ENCODE measurements around the gene DNAJB2. TPM values are rescaled to one million over a fixed set of nuclear protein-coding genes. Genes with fewer than 3 reads are reported as not detected.

The DNAJB2 gene
- total RNA-seq, 4 donors from 2014 or later = 44.7 to 77.0 (median 51.1) TPM

DNA sequence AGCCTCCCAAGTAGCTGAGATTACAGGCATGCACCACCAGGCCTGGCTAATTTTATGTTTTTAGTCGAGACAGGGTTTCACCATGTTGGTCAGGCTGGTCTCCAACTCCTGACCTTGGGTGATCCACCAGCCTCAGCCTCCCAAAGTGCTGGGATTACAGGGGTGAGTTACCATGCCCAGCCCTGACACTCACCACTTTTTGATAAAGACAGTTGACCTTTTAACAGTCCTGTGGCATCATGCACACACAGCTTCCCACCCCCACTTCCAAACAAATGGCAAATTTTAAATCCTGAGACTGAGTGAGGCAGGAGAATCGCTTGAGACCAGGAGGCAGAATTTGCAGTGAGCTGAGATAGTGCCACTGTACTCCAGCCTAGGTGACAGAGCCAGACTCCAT lies 6.2 kb upstream of the DNAJB2 start:
- TF ChIP-seq, protein P1, sequence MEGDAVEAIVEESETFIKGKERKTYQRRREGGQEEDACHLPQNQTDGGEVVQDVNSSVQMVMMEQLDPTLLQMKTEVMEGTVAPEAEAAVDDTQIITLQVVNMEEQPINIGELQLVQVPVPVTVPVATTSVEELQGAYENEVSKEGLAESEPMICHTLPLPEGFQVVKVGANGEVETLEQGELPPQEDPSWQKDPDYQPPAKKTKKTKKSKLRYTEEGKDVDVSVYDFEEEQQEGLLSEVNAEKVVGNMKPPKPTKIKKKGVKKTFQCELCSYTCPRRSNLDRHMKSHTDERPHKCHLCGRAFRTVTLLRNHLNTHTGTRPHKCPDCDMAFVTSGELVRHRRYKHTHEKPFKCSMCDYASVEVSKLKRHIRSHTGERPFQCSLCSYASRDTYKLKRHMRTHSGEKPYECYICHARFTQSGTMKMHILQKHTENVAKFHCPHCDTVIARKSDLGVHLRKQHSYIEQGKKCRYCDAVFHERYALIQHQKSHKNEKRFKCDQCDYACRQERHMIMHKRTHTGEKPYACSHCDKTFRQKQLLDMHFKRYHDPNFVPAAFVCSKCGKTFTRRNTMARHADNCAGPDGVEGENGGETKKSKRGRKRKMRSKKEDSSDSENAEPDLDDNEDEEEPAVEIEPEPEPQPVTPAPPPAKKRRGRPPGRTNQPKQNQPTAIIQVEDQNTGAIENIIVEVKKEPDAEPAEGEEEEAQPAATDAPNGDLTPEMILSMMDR (IDR thresholded peaks at IDR 0.05; ENCODE audit: low read depth) = no peak

DNA sequence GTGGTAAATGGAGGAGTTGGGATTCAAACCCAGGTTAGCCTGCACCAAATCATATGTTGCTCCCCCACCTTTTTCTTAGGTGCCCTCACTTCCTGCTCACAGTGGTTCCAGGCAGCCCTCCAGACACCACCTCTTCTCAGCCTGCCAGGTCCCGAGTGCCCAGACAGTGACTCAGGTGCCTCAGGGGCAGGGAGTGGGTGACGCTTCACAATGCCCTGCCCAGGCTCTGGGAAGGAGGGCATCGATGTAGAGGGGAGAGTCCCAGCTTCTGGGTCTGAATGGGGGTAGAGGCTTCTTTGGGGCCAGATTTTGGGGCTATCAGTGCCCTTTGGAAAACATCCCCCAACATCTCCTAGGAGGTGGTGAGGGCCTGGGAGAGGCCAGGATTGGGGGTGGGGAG lies 5.2 kb upstream of the DNAJB2 start:
- TF ChIP-seq, protein P1 (IDR thresholded peaks at IDR 0.05; ENCODE audit: low read depth) = no peak

DNA sequence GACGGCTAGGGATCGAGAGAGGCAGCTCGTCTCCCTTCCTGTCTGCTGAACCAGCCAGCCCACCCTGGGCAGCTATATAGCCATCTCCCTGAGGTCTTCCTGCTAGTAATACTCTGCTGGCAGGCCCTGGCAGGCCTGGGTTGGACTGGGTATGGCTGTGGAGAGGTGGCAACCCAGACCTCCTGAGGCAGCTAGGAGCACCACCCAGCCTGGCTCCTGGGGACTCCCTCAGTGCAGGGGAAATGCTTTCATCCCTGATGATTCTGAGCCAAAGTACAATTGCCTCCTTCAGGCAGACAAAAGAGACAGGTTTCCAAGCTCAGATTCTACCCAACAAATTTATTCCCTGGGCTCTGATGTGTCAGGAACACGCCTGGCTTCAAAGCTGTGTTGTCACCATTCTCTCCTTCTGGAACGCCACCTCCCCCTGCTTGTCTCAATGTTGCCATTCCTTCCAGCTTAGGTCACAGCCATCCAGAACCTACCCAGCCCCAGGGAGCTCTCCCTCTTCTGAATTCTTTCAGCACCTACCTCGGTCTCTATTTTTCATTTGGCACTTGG lies 4.7 kb upstream of the DNAJB2 start:
- TF ChIP-seq, protein P1 (IDR thresholded peaks at IDR 0.05; ENCODE audit: low read depth) = no peak

DNA sequence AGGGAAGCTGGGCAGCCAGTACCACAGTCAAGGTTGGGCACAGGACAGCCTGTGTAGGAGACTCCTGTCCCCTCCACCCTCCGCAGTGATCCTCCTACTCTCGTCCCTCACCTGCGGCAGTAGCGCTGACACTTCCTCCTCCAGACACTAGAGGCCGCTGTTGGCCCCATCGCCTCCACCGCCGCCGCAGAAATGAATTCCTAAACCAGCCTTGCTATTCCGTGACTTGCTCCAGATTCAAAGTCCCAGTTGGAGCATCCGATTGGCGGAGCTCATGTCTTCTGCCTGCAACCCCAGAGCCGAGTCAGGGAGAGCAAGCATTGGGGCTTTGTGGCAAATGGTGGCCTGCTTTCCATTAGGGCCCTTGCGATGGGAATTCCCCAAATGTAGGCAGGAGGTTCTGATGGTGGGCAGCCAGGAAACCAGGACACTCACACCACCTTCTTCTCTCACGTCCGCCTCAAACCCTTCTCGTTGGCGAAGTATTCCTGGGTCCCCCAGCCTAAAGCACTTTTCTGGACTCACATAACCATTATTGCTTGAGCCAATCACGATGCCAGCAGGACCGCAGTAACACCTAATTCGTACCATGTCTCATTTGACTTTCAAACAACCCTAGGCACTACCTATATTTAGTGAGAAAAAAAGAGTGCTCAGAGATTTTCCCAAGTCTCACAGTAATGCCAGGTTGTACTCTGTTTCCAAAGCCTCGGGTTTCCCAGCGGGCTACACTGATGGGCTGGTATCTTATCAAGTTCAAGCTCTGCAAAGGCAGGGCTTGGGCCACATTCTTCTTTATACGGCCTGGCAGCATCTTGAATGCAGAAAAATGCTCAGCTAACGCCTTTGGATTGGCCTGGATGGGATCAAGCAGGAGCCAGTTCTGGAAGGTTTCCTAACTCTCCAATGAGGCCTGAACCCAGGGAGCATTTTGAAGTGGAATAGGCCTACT lies 1.2 kb upstream of the DNAJB2 start:
- TF ChIP-seq, protein P1 (IDR thresholded peaks at IDR 0.05; ENCODE audit: low read depth) = no peak

DNA sequence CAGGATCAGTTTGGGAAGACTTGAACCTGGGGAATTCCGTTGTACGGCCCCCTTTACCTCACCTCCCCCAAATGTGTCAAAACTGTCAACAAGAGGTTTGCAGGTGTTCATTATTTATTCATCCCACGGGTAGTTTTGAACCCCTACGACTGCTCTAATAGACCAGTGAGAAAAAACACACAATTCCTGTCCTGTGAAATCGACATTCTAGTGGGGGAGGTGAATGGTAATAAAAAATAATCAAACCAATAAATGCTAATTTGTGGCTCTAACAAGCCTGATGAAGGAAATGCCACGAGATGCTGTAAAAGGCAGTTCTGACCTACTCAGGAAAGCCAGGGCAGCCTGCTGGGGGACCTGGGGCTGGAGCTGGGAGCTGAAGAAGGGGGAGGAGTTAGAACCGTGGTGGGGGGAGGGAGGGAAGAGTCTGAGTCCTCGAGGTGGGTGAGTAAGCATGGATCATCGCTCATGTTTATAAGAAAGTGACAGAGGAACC lies 463 bp upstream of the DNAJB2 start:
- TF ChIP-seq, protein P1 (IDR thresholded peaks at IDR 0.05; ENCODE audit: low read depth) = no peak

DNA sequence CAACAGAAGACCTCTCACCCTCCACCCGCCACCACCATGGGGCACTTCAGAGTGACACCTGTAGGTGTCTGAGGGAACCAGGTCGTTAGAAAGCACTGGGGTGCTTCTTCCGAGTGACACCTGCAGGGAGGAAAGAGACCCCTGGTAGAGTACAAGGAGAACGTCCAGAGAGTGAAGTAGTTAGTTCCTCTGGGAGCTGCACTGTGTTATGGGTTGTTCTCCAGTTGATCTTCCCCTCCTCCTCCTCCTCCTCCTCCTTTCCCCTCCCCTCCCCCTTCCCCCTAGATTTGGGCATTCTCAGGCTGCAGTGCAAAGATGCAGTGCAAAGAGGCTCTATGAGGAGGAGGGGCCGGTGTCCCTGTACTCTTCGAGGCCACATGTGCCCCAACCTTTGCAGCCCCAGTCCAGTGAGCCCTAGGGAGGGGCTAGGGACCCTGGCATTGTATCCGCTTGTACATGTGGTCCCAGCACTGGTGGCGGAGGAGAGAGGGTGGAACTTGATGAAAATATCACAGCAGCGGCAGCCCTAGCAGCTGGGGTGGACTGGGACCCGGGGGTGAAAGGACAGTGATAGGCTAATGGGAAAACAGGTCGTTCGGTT lies 850 bp downstream of the DNAJB2 start:
- TF ChIP-seq, protein P1 (IDR thresholded peaks at IDR 0.05; ENCODE audit: low read depth) = no peak

DNA sequence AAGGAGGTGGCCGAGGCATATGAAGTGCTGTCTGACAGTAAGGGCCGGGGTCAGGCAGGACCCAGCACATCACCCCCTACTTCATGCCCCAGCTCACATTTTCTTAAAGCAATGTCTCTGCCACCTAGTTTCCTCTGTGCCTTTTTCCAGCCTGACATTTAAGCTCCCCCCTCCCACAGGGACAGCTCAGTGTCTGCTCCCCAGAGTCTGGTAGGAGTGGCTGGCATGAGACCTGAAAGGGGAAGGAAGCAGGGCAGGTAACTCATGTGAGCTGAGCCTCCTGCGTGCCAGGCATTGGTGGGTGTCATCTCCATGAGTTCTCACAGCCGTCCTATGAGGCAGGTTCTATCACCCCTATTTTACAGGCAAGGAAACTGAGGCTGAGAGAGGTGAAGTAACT lies 1.5 kb downstream of the DNAJB2 start:
- TF ChIP-seq, protein P1 (IDR thresholded peaks at IDR 0.05; ENCODE audit: low read depth) = no peak

Measured in subcutaneous adipose tissue (tissue), 4 donors.